Thyroid gland (tissue), 4 donors: ENCODE data around the gene OBP2B.

Experiments
- CTCF ChIP-seq, 6 experiments: fragments of 200-600 bp in 3 of 6; fragments of 450-650 bp in 3 of 6; sonication (generic) in 3 of 6; IDR thresholded peaks; one replicate each; pipeline ENCODE4 v1.5.1; 2016 to 2019; ENCODE audit warnings: antibody characterized with exemption in 6 of 6, mild to moderate bottlenecking in 2 of 6, inconsistent platforms in 1 of 6, moderate library complexity in 1 of 6
- POLR2A ChIP-seq, 2 donors: fragments of 450-650 bp; IDR thresholded peaks; one replicate each; pipeline ENCODE4 v1.6.1; 2017; ENCODE audit warnings: antibody characterized with exemption in 2 of 2, mild to moderate bottlenecking in 2 of 2, moderate library complexity in 1 of 2

GRCh38 chr9:133248726-133249295 is 39.8 kb upstream of the OBP2B start:
- TF ChIP-seq CTCF (IDR thresholded peaks at IDR 0.05) (no peak), POLR2A (IDR thresholded peaks at IDR 0.05) (no peak)
